Muscle of arm (tissue), 12 donors: Measurements from ENCODE around the gene CTDSPL. TPM values are rescaled to one million over a fixed set of nuclear protein-coding genes. Genes with fewer than 3 reads are reported as not detected.

ENCODE experiments used
- DNase-seq: peaks from one replicate; pipeline ENCODE4 v3.0.0-alpha.2; 2013
- polyA plus RNA-seq, 12 donors: library from polyadenylated mRNA; unstranded; fragments of 120-200 nt; gene quantifications; one replicate each; pipeline ENCODE4 v1.2.1, GENCODE V29; 2013; ENCODE audit not compliant: insufficient read length in 12 of 12

The CTDSPL gene
- polyA plus RNA-seq, 12 donors, result 31.9 to 46.5 (median 39.4) TPM; not detected in 1

- DNase-seq, result no peak
Measured at GRCh38 chr3:37941608-37942508, 80.2 kb downstream of the CTDSPL start.

DNA sequence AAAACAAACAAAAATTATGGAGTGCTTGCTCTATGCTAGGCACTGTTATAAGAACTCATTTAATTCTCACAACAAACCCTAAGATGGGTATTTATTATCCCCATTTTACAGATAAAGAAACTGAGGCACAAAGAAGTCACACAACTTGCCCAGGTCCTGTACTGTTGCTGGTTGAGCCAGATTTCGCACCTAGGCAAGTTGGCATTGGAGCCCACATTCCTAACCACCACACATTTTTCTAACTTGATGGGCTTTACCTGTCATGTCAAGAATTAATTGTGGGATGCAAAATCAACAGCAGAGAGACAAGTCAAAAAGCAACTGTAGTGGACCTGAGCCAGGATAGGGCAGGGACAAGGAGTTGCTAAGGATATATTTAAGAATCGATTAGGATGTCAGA is 81.0 kb downstream of the CTDSPL start:
- DNase-seq, result no peak

- DNase-seq, result no peak
Measured at GRCh38 chr3:37943126-37943525, 81.4 kb downstream of the CTDSPL start.

DNA sequence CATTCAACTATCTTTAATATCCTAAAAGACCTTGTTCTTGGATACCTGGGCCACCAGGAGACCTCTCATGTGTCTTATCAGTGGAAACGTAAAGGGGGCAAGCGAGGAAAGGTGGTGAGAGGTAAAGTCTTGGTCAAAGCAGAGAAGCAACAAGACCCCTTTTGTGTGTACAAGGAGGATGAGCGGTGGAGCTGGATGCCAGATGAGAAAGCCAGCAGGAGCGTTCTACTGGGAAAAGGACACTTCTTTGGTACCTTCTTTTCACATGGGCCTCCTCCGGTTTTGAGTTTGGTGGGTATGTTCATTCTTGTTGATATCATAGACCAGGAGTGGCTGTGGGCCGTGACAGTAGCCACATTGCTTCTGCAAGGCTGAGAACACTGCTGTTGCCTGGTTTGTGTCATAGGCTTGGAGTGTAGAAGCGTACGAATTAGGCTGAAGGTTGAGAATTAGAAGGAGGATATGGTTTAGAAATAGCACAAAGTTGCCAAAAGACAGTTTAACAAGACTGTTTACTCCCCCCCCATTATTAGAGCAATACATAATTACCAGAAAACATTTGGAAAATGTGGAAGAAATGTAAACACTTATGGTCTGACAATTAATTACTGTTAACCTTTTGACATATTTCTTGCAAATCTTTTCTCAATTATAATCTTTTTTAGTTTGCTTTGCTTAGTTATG is 82.1 kb downstream of the CTDSPL start:
- DNase-seq, result no peak

GRCh38 chr3:37944391-37944842 is 82.7 kb downstream of the CTDSPL start:
- DNase-seq, result no peak

GRCh38 chr3:37945156-37945806 is 83.6 kb downstream of the CTDSPL start:
- DNase-seq, result no peak

- no peak for DNase-seq
Measured at GRCh38 chr3:37945807-37946530, 84.3 kb downstream of the CTDSPL start.

GRCh38 chr3:37946531-37946889 is 84.8 kb downstream of the CTDSPL start:
- no peak for DNase-seq

- peak; percentile 58 for DNase-seq
Measured at GRCh38 chr3:37949866-37950265, 88.2 kb downstream of the CTDSPL start.

GRCh38 chr3:37952564-37952963 is 90.9 kb downstream of the CTDSPL start:
- DNase-seq, result no peak

DNA sequence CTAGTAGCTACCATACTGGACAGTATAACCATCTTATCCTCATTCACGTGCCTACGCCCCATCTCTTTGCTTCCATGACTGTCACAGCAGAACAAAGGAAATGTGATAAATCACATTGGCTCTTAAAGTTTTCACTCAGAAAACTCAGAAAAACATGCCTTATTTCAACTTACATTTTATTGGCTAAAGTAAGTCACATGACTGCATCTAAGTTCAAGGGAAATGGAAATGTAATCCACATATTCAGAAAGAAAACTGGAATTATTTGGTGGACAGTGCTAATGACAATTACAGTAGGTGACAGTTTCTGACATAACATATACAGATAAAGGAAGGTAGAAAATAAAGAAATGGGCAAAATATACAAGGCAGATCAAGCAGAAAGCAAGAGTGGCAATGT is 91.5 kb downstream of the CTDSPL start:
- no peak for DNase-seq

- no peak for DNase-seq
Measured at GRCh38 chr3:37953707-37954394, 92.2 kb downstream of the CTDSPL start.

DNA sequence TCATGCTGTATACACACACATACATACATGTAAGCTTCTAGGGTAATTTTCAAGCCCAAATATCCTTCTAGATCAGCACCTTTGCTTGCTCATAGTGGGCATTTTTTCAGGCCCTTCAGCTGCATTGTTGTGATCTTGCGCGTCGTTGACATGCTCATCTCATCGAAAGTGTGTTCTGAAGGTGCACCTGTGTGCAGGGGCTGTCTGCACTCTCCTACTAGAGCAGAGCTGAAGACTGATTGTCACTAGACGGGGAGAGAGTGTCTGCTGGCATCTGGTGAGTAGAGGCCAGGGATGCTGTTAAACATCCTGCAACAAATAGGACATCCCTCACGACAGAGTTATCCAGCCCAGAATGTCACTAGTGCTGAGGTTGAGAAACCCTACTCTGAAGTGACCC is 93.2 kb downstream of the CTDSPL start:
- DNase-seq, result no peak

DNA sequence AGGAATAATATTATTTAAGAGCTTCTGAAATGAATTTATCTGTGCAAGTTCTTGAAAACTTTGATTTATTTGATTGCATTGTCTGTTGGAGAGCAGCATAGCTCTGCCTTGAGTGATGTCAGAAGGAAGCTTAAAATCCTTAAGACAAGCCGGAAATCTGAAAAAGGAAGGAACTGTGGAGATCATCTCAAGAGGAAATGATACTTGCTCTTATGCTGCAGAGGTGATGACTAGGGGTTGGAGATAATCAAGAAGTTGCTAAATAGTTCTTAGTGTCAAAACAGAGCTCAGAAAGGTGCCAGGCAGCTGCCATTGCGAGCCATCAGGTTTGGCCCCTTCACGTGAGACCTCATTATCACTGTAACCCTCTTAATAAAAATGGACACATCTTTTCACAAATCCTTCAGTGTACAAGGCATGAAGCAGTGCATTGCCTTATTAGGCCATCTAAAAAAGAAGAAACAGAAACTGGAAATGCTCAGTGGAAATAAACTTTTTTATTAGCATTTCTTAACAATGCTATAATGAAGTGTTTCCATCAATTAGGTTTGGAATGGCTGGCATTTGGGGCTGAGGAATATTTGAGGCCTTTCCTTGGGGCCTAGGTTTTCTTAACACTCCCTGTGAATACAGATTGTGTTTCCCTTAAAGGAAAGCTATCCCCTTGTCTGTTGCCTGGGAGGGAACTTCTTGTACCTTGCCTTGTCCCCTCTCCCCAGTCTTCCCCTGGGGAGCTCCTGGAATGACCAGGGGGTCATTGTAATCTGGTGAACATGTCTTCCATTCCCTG is 94.4 kb downstream of the CTDSPL start:
- DNase-seq, result no peak

DNA sequence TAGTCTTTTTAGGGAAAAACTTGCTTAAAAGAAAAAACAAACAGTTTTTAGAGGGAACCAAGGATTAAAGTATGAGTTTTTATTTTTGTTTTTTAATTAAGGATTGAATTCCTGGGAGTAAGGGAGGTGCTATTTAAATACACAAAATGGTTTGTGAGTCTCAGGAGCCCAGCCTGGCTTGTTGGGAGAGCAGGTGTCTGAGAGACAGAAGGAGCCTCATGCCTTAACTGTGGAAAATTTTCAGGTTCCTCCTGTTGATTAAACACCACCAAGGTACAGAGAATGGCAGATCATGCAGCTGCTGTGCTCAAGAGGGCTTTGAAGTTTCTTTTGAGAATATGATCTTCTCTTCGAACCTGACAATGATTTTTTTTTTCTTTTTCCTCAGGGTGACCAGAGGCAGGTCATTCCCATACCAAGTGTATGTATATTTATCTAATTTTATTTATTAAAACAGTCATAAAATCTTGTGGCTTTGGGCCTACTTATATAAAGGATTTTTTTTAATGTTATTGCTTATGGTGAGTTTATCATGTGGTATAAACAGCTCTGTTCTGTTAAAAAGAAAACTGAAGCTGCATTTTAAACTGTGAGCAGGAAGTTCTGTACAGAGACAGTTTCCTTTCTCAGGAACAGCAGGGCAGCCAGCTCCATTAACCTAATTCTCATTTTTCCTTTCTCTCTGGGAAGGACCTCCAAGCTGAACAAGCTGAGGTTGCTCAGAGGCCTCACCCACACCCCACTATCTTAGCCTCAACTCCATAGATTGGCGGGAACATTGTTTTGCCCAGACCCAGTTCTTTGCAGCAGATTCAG is 95.3 kb downstream of the CTDSPL start:
- no peak for DNase-seq

- DNase-seq, result no peak
Measured at GRCh38 chr3:37957539-37957936, 95.9 kb downstream of the CTDSPL start.

DNA sequence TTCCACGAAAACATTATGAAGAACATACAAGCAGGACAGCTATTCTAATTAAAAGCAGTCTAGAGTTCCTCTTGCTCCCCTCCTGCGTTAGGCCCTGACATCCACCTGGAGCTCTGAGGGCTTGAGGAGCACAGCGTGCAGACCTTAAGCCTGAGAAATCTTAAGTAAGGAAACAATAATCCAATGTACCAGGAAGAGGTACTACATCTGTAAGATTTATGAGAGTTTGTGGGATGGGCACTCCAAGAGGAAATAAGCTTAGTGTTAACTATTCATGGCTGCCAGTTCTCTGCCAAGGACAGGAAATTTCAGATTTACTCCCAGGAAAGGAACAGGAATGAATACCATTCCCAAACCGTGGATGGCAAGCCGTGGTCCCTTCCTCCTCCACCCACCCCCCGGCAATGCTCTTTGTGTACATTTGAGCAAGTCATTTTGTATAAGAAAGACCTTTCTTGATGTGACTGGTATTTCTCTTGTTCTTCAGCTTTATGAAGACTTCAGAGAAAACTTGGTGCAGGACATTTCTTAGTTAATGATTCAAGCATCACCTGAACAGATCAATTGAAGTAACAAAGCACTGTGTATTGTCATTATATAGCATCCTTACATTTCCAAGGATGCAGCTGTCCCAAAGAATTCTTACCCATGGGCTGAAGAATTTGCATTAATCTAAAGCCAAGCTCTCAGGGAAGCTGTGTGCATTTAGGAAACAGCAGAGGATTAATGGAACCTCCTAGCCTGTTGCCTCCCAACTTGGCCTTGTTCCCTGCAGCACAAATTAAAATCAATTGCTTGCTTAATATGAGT is 100.1 kb downstream of the CTDSPL start:
- DNase-seq, result no peak

GRCh38 chr3:37963016-37963415 is 101.3 kb downstream of the CTDSPL start:
- DNase-seq, result no peak

DNA sequence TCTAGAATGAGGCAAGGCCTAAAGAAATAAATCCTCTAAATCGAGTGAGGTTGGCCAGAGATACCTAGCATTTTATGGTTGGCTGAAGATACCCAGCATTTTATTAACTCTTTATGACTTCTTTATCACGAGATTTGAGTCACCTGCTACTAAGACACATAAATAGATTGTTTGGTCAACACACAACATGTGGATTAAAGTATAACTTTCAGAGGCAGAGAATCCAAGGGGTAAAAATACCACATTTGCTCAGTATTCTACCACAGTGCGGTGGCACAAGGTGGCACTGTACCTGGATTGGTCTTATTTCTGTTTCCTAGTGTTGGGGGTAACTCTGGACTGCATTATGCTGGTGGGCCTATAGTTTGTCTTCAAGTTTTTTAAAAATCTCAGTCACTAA is 102.0 kb downstream of the CTDSPL start:
- DNase-seq, result no peak
